ENCODE measurements around the gene CLPX.

CLPX gene

DNA sequence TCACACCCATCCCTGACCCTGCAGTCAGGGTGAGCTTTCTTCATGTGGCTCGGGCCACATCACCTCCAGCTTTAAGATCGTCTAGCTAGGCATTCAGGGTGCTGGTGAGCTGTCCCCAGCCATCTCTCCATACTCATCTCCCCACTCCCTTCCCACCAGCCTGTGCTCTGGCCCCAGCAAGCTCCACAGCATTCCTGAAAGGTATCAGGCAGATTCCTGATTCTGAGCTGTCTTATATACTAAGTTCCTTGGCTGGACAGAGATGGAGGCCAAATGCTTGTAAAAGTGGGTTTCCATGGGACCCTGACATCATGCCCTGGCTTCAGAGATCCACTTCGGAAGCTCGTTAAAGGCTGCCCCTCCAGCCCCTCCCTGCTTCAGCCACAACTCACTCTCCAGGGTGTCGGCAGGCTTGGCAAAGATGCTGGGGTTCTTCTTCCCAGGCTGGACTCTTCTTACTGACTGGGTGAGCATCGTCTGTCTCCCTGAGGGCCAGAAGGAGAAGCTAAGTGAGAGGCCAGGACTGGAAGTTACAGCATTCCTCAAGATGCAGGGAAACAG, 22.2 kb upstream of the CLPX start:
- Histone ChIP-seq H3K4me1 (ENCODE audit: low read length) (no peaks in the 10 kb centered on the region), H3K9ac (ENCODE audit: low read length) (no peak overlapping the region), H3K27me3 (replicated peaks; ENCODE audit: insufficient read depth, low read length) (no peaks in the 10 kb centered on the region), H3F3A (ENCODE audit: insufficient read depth, low read length) (no peaks in the 10 kb centered on the region), H3K27ac (ENCODE audit: low read length) (no peak overlapping the region), H3K4me3 (ENCODE audit: low read length) (no peak overlapping the region), H3K4me2 (ENCODE audit: low read depth, low read length) (no peak overlapping the region), H3K9me2 (replicated peaks; ENCODE audit: insufficient read depth, low read length) (no peaks in the 10 kb centered on the region), H2AFZ (ENCODE audit: low read length) (no peak overlapping the region), H4K20me1 (ENCODE audit: insufficient read depth, low read length) (no peaks in the 10 kb centered on the region), H3K79me2 (ENCODE audit: low read length) (no peaks in the 10 kb centered on the region), H3K36me3 (replicated peaks; ENCODE audit: insufficient read depth, low read length) (no peaks in the 10 kb centered on the region), H3K9me3 (replicated peaks; ENCODE audit: insufficient read depth, low read length) (no peaks in the 10 kb centered on the region)
- TF ChIP-seq, protein P1, sequence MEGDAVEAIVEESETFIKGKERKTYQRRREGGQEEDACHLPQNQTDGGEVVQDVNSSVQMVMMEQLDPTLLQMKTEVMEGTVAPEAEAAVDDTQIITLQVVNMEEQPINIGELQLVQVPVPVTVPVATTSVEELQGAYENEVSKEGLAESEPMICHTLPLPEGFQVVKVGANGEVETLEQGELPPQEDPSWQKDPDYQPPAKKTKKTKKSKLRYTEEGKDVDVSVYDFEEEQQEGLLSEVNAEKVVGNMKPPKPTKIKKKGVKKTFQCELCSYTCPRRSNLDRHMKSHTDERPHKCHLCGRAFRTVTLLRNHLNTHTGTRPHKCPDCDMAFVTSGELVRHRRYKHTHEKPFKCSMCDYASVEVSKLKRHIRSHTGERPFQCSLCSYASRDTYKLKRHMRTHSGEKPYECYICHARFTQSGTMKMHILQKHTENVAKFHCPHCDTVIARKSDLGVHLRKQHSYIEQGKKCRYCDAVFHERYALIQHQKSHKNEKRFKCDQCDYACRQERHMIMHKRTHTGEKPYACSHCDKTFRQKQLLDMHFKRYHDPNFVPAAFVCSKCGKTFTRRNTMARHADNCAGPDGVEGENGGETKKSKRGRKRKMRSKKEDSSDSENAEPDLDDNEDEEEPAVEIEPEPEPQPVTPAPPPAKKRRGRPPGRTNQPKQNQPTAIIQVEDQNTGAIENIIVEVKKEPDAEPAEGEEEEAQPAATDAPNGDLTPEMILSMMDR (IDR thresholded peaks at IDR 0.05; ENCODE audit: low read length), result no peak
- TF ChIP-seq EZH2 (optimal IDR thresholded peaks at IDR 0.05; ENCODE audit: low read depth, low read length), result no peak
- TF ChIP-seq EZH2phosphoT487 (IDR thresholded peaks at IDR 0.05; ENCODE audit: low read length), result no peak
- DNase-seq, result no peak

GRCh38 chr15:65206750-65207149, 21.6 kb upstream of the CLPX start:
- Histone ChIP-seq H3K4me1 (ENCODE audit: low read length) (no peaks in the 10 kb centered on the region), H2AFZ (ENCODE audit: low read length) (no peak overlapping the region), H3K27ac (ENCODE audit: low read length) (no peak overlapping the region), H3F3A (ENCODE audit: insufficient read depth, low read length) (no peaks in the 10 kb centered on the region), H3K79me2 (ENCODE audit: low read length) (no peaks in the 10 kb centered on the region), H3K4me2 (ENCODE audit: low read depth, low read length) (no peak overlapping the region), H3K27me3 (replicated peaks; ENCODE audit: insufficient read depth, low read length) (no peaks in the 10 kb centered on the region), H3K9ac (ENCODE audit: low read length) (no peak overlapping the region), H4K20me1 (ENCODE audit: insufficient read depth, low read length) (no peaks in the 10 kb centered on the region), H3K9me3 (replicated peaks; ENCODE audit: insufficient read depth, low read length) (no peaks in the 10 kb centered on the region), H3K9me2 (replicated peaks; ENCODE audit: insufficient read depth, low read length) (no peaks in the 10 kb centered on the region), H3K4me3 (ENCODE audit: low read length) (no peak overlapping the region), H3K36me3 (replicated peaks; ENCODE audit: insufficient read depth, low read length) (no peaks in the 10 kb centered on the region)
- DNase-seq, result no peak
- no peak for TF ChIP-seq EZH2phosphoT487 (IDR thresholded peaks at IDR 0.05; ENCODE audit: low read length)
- TF ChIP-seq, protein P1 (IDR thresholded peaks at IDR 0.05; ENCODE audit: low read length), result no peak
- no peak for TF ChIP-seq EZH2 (optimal IDR thresholded peaks at IDR 0.05; ENCODE audit: low read depth, low read length)

- Histone ChIP-seq H3K27ac (ENCODE audit: low read length) (no peak overlapping the region), H3K9ac (ENCODE audit: low read length) (no peak overlapping the region), H3F3A (ENCODE audit: insufficient read depth, low read length) (no peaks in the 10 kb centered on the region), H3K4me3 (ENCODE audit: low read length) (no peak overlapping the region), H3K36me3 (replicated peaks; ENCODE audit: insufficient read depth, low read length) (no peaks in the 10 kb centered on the region), H3K9me2 (replicated peaks; ENCODE audit: insufficient read depth, low read length) (no peaks in the 10 kb centered on the region), H3K4me2 (ENCODE audit: low read depth, low read length) (no peak overlapping the region), H3K27me3 (replicated peaks; ENCODE audit: insufficient read depth, low read length) (no peaks in the 10 kb centered on the region), H3K79me2 (ENCODE audit: low read length) (no peaks in the 10 kb centered on the region), H2AFZ (ENCODE audit: low read length) (no peak overlapping the region), H4K20me1 (ENCODE audit: insufficient read depth, low read length) (no peaks in the 10 kb centered on the region), H3K4me1 (ENCODE audit: low read length) (no peaks in the 10 kb centered on the region), H3K9me3 (replicated peaks; ENCODE audit: insufficient read depth, low read length) (no peaks in the 10 kb centered on the region)
- DNase-seq, result no peak
- TF ChIP-seq, protein P1 (IDR thresholded peaks at IDR 0.05; ENCODE audit: low read length), result no peak
- TF ChIP-seq EZH2 (optimal IDR thresholded peaks at IDR 0.05; ENCODE audit: low read depth, low read length) (no peak), EZH2phosphoT487 (IDR thresholded peaks at IDR 0.05; ENCODE audit: low read length) (no peak)
Measured at GRCh38 chr15:65204931-65205660, 20.0 kb upstream of the CLPX start.
